BLaER1 treated with 17β-estradiol and CSF1 and Interleukin-3, amounts not matched to agents 10 nM and 100 nM (cell line): ENCODE data around the gene GLDC.
"Not testable (repeated sequence)": the region's sequence is repeated elsewhere in the genome, so short reads cannot be mapped to it uniquely, and the experiment has no call there.

Experiments used
- H3K27ac ChIP-seq, 11 experiments: shearing (Covaris generic); formaldehyde crosslinking; 2 replicates each; pipeline ENCODE4 v1.8.1; 2022
- H3K27me3 ChIP-seq, 11 experiments: shearing (Covaris generic); formaldehyde crosslinking; 2 replicates each; pipeline ENCODE4 v1.8.1; 2022
- H3K36me3 ChIP-seq, 11 experiments: shearing (Covaris generic); formaldehyde crosslinking; 2 replicates each; pipeline ENCODE4 v1.8.1; 2022
- H3K4me1 ChIP-seq, 10 experiments: shearing (Covaris generic); formaldehyde crosslinking; 2 replicates each; pipeline ENCODE4 v1.8.1; 2022
- H3K4me2 ChIP-seq, 11 experiments: shearing (Covaris generic); formaldehyde crosslinking; 2 replicates each; pipeline ENCODE4 v1.8.1; 2022
- H3K4me3 ChIP-seq, 10 experiments: shearing (Covaris generic); formaldehyde crosslinking; 2 replicates each; pipeline ENCODE4 v1.8.1; 2022
- H3K9ac ChIP-seq, 11 experiments: shearing (Covaris generic); formaldehyde crosslinking; 2 replicates each; pipeline ENCODE4 v1.8.1; 2022
- H3K9me3 ChIP-seq, 11 experiments: shearing (Covaris generic); formaldehyde crosslinking; replicated peaks in 1 of 11; 2 replicates each; pipeline ENCODE4 v1.8.1; 2022
- H4K20me1 ChIP-seq, 11 experiments: shearing (Covaris generic); formaldehyde crosslinking; 2 replicates each; pipeline ENCODE4 v1.8.1; 2022
- Cebpa-rat ChIP-seq, 11 experiments: shearing (Covaris generic); IDR thresholded peaks; 2 replicates each; pipeline ENCODE4 v1.8.1; 2022

Gene GLDC

DNA sequence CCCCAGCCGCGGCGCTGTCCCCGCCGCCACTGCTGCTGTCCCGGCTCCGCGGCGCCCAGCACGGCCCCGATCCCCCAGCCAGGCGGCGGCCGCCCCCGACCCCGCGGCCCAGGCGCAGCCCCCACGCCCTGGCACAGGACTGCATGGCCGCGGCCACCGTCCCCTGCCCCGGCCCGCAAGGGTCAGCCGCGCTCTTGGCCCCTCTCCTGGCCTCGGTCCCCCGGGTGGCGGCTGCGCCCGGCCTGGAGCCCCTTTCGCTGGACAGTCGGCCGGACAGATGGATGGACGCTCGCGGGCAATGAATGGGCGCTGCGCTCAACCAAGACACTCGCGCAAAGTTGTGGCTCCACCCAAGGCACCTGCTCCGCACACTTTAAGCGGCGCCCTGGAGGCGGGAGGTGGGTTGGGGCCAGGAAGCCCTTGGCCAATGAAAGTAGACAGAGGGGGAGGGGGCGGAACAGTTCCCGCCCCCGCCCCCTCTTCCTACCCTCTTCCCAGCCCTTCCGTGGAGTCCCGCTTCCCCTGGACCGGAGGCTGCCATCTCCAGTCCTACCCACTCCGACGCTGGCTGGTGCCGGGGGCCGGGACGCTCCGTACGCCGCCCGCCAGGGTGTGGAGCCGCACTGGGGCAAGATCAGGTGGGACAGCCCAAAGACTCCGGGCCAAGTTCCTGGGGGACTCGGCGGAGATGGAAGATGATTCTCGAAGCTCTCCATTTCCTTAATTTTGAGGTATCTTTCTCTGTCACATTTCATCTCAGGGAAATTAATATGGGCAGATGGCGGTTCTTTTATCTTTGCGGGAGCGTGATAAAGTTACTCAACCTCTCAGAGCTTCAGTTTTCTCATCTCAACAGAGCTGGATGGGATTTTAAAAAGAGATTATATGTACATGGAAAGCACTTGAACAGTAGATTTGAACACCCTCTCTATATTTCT is at the start of gene GLDC:
Gene GLDC, minus strand, starts transcription at position 375 of the 938 bp plus-strand sequence. Its CDS starts 230 bp downstream, at position 145.
- H3K36me3 ChIP-seq = no peaks in the 10 kb centered on the region
- peaks cover 10 to 18% (median 13%) of the 10 kb centered on the region in 10 experiments; a peak in 19 of 20 replicates for H3K4me1 ChIP-seq
- H4K20me1 ChIP-seq = peaks cover 0 to 18% (median 9%) of the 10 kb centered on the region in 11 experiments; a peak in 9 of 22 replicates
- H3K4me3 ChIP-seq = peak within 1 kb of the TSS; percentile 48 to 68 (median 56)
- H3K4me2 ChIP-seq = peak within 1 kb of the TSS; percentile 72 to 93 (median 84)
- H3K27me3 ChIP-seq = peaks cover 58 to 75% (median 67%) of the 10 kb centered on the region in 11 experiments
- H3K9me3 ChIP-seq = peaks cover 0 to 17% (median 0%) of the 10 kb centered on the region in 11 experiments; a peak in 3 of 22 replicates
- peak within 1 kb of the TSS in 2 of 11 experiments; percentile 34 to 47; a peak in 1 of 22 replicates for H3K9ac ChIP-seq
- TF ChIP-seq Cebpa-rat (IDR thresholded peaks at IDR 0.05) = no peak
- H3K27ac ChIP-seq = no peak within 1 kb of the TSS

DNA sequence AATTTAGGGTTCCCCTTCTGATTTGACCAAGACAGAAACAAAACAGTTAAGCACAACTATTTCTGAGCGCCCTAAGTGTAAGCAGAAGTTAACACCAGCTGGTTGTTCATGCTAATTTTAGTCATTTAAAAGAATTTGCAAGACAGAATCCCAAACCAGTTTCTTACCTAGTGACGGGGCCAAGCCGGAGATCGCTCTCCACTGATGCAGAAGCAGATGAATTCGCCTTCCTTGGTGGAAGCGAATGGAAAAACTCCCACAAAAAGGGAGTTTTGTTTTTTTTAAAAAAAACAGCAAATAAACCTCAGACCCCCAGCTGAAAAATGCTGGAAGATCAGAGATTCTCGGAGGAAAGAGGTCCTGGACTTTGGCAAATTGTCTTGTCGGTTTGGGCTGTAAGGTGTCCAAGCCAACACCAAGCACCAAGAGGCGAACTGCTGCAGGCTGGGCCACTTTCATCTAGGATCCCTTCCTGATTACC is 47.4 kb upstream of the GLDC start:
- Histone ChIP-seq H3K4me3 (peak overlapping the region; percentile 5 to 54 (median 36); a peak in 15 of 20 replicates), H3K27ac (peak overlapping the region; percentile 74 to 90 (median 81)), H3K9me3 (no peaks in the 10 kb centered on the region), H3K4me2 (peak overlapping the region; percentile 72 to 93 (median 86)), H3K27me3 (no peaks in the 10 kb centered on the region), H4K20me1 (no peaks in the 10 kb centered on the region), H3K9ac (peak overlapping the region; percentile 49 to 72 (median 68); a peak in 21 of 22 replicates), H3K36me3 (no peaks in the 10 kb centered on the region), H3K4me1 (peaks cover 57 to 76% (median 65%) of the 10 kb centered on the region in 10 experiments)
- TF ChIP-seq Cebpa-rat (IDR thresholded peaks at IDR 0.05) = no peak

DNA sequence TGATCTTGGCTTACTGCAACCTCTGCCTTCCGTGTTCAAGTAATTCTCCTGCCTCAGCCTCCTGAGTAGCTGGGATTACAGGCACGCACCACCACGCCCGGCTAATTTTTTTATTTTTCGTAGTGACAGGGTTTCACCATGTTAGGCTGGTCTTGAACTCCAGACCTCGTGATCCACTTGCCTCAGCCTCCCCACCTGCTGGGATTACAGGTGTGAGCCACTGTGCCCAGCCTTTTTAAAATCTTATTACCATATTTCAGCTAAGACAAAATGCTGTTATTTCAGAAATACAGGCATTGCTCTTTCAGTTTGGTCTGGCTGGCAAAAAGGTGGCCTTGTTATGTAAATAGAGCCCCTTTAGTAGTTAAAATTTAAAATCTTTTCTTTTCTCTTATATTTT is 46.9 kb upstream of the GLDC start:
- Histone ChIP-seq H4K20me1 (no peaks in the 10 kb centered on the region), H3K36me3 (no peaks in the 10 kb centered on the region), H3K4me1 (peaks cover 62 to 81% (median 70%) of the 10 kb centered on the region in 10 experiments), H3K9me3 (no peaks in the 10 kb centered on the region), H3K27me3 (no peaks in the 10 kb centered on the region), H3K9ac (peak overlapping the region; percentile 49 to 72 (median 68); a peak in 21 of 22 replicates), H3K27ac (peak overlapping the region; percentile 74 to 90 (median 81)), H3K4me2 (peak overlapping the region; percentile 72 to 93 (median 86)), H3K4me3 (peak overlapping the region in 6 of 10 experiments; percentile 5 to 54 (median 41); a peak in 9 of 20 replicates)
- no peak for TF ChIP-seq Cebpa-rat (IDR thresholded peaks at IDR 0.05)

DNA sequence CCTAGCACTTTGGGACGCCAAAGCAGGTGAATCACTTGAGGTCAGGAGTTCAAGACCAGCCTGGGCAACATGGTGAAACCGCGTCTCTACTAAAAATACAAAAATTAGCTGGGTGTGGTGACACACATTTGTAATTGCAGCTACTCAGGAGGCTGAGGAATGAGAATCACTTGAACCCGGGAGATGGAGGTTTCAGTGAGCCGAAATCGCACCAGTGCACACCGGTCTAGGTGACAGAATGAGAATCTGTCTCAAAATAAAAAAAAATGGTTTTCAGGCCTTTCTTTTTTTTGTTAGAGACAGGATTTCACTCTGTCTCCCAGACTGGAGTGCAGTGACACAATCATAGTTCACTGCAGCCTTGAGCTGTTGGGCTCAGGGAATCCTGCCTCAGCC is 45.1 kb upstream of the GLDC start:
- Histone ChIP-seq H3K9ac (peak overlapping the region; percentile 54 to 79 (median 70); a peak in 21 of 22 replicates), H3K4me2 (peak overlapping the region; percentile 72 to 93 (median 86)), H3K27ac (peak overlapping the region; percentile 74 to 90 (median 81)), H3K4me3 (peak overlapping the region in 7 of 10 experiments; percentile 4 to 45 (median 33); a peak in 9 of 20 replicates), H3K4me1 (peaks cover 79 to 97% (median 88%) of the 10 kb centered on the region in 10 experiments)
- not testable (repeated sequence) for H3K36me3 ChIP-seq, H4K20me1 ChIP-seq, H3K27me3 ChIP-seq, H3K9me3 ChIP-seq

DNA sequence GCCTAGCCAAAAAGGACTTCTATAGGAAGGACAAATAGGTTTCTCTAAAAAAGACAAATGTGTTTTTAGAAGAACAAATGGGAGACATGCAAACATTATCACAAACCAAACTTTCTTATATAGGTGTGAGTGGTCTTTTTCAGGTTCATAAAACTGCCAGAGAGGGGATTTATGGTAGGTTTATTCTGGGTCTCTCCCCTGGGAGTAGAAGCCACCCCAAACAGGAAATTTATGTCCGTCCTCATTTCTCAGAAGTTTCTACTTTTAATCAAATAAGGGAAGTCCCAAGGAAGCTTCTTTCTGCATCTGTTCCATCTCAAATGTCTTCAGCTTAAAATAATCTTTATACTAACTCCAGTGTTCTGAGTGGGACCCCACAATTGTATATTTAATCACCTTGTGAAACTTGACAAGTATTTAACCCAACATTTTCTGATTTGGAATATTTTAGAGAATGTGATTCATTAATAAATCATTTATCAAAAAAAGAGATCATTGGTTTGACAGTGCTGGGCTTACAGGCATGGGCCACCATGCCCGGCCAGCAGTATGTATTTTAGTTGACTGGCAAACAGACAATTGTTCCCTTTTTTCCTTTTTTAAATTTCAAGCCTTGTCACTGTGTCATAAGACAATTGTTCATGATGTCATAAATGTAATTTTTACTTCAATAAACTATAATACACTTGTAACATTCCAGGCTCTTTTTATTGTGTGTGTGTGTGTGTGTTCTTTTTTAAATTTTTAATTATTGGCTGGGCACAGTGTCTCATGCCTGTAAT is 44.6 kb upstream of the GLDC start:
- no peaks in the 10 kb centered on the region for H4K20me1 ChIP-seq
- H3K9ac ChIP-seq = peak overlapping the region; percentile 54 to 79 (median 70); a peak in 21 of 22 replicates

DNA sequence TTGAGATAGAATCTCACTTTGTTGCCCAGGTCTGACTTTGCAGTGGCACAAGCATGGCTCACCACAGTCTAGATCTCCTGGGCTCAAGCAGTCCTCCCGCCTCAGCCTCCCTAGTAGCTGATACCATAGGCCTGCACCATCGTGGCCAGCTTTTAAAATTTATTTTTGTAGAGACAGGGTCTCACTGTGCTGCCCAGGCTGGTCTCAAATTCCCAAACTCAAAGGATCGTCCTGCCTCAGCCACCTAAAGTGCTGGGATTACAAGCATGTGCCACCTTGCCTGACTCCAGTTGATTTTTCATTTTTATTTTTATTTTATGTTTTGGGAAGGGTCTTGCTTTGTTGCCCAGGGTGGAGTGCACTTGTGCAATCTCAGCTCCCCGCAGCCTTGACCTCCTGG is 41.7 kb upstream of the GLDC start:
- Histone ChIP-seq H3K27me3 (no peaks in the 10 kb centered on the region), H3K27ac (peak overlapping the region in 10 of 11 experiments; percentile 30 to 85 (median 76); a peak in 20 of 22 replicates), H3K4me1 (peaks cover 91 to 100% (median 97%) of the 10 kb centered on the region in 10 experiments), H4K20me1 (no peaks in the 10 kb centered on the region), H3K4me2 (peak overlapping the region; percentile 22 to 93 (median 85)), H3K36me3 (0 out of 22 replicates have a peak, but pooled peaks cover 0 to 6% (median 0%) of the 10 kb centered on the region in 11 experiments), H3K4me3 (no peak overlapping the region), H3K9me3 (no peaks in the 10 kb centered on the region), H3K9ac (peak overlapping the region in 10 of 11 experiments; percentile 6 to 61 (median 39); a peak in 13 of 22 replicates)
- TF ChIP-seq Cebpa-rat (IDR thresholded peaks at IDR 0.05) = no peak

More for the DNA sequence above, 44.6 kb upstream of the GLDC start:
- Histone ChIP-seq H3K4me2 (peak overlapping the region; percentile 72 to 93 (median 86)), H3K27ac (peak overlapping the region; percentile 74 to 90 (median 81)), H3K36me3 (no peaks in the 10 kb centered on the region), H3K4me3 (peak overlapping the region in 9 of 10 experiments; percentile 15 to 45 (median 33); a peak in 12 of 20 replicates), H3K9me3 (no peaks in the 10 kb centered on the region), H3K4me1 (peaks cover 82 to 97% (median 89%) of the 10 kb centered on the region in 10 experiments), H3K27me3 (no peaks in the 10 kb centered on the region)
- TF ChIP-seq Cebpa-rat (IDR thresholded peaks at IDR 0.05) = no peak

DNA sequence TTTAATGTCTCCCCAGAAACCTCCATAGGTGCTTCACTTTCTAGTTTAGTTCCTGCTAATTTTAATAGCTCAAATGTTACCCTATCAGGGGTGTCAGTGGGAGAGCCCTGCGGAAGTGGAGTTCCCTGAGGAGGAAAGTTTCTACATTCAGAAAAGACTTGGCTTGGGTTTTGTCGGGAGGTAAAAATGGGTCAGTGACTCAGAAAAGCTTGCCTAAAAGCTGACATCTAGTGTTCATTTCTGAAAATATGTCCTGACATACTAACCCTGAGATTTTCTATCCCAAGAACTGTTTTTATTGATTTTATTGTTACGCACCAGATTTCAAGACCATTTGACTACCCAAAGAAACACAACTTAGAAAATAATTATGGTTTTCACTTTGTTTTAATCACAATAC is 40.9 kb upstream of the GLDC start:
- H3K4me1 ChIP-seq = peaks cover 83 to 95% (median 91%) of the 10 kb centered on the region in 10 experiments
- H3K4me2 ChIP-seq = peak overlapping the region; percentile 22 to 93 (median 85)
- H3K9me3 ChIP-seq = no peaks in the 10 kb centered on the region
- H3K27ac ChIP-seq = peak overlapping the region; percentile 30 to 85 (median 64)
- no peaks in the 10 kb centered on the region for H4K20me1 ChIP-seq
- no peaks in the 10 kb centered on the region for H3K27me3 ChIP-seq
- H3K36me3 ChIP-seq = 0 out of 22 replicates have a peak, but pooled peaks cover 0 to 6% (median 0%) of the 10 kb centered on the region in 11 experiments
- peak overlapping the region; percentile 6 to 61 (median 32); a peak in 16 of 22 replicates for H3K9ac ChIP-seq
- H3K4me3 ChIP-seq = no peak overlapping the region
- no peak for TF ChIP-seq Cebpa-rat (IDR thresholded peaks at IDR 0.05)

DNA sequence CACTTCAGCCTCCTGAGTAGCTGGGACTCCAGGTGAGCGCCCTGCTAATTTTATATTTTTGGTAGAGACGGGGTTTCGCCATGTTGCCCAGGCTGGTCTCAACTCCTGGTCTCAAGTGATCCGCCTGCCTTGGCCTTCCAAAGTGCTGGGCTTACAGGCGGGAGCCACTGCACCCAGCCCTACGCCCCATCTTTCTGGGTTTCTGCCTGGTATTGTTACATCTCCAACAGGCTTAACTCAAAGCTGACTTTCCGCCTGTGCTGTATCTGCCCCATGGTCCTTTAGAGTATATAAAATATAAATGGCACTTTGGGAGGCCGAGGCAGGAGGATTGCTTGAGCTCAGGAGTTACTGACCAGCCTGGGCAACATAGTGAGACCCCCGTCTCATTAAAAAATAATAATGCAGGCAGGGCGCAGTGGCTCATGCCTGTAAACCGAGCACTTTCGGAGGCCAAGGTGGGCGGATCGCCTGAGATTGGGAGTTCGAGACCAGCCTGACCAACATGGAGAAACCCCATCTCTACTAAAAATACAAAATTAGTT is 36.5 kb upstream of the GLDC start:
- H4K20me1 ChIP-seq = no peaks in the 10 kb centered on the region
- peak overlapping the region; percentile 60 to 81 (median 76) for H3K4me3 ChIP-seq
- H3K4me1 ChIP-seq = peaks cover 47 to 70% (median 61%) of the 10 kb centered on the region in 10 experiments
- H3K27ac ChIP-seq = peak overlapping the region; percentile 87 to 99 (median 95)
- peak overlapping the region; percentile 80 to 96 (median 86) for H3K4me2 ChIP-seq
- no peaks in the 10 kb centered on the region for H3K27me3 ChIP-seq
- no peaks in the 10 kb centered on the region for H3K9me3 ChIP-seq
- no peak for TF ChIP-seq Cebpa-rat (IDR thresholded peaks at IDR 0.05)
- H3K36me3 ChIP-seq = 0 out of 22 replicates have a peak, but pooled peaks cover 0 to 6% (median 0%) of the 10 kb centered on the region in 11 experiments
- peak overlapping the region; percentile 84 to 98 (median 93) for H3K9ac ChIP-seq
